HG03378 (cell line): Measurements from ENCODE around the gene CCDC107.

ENCODE experiments used
- ATAC-seq: cut with Tn5 transposase; IDR thresholded peaks from one replicate; pipeline ENCODE4 v1.9.1; 2021; ENCODE audit warnings: mild to moderate bottlenecking, moderate library complexity; ENCODE audit not compliant: unreplicated experiment

CCDC107 gene

GRCh38 chr9:35700031-35700430 is 41.9 kb downstream of the CCDC107 start:
- no peak for ATAC-seq

- ATAC-seq: no peak
Measured at GRCh38 chr9:35700942-35701341, 42.9 kb downstream of the CCDC107 start.

GRCh38 chr9:35702696-35703095 is 44.6 kb downstream of the CCDC107 start:
- no peak for ATAC-seq

- ATAC-seq: no peak
Measured at GRCh38 chr9:35703906-35704672, 46.0 kb downstream of the CCDC107 start.

GRCh38 chr9:35705372-35705771 is 47.3 kb downstream of the CCDC107 start:
- no peak for ATAC-seq

GRCh38 chr9:35705836-35706430 is 47.8 kb downstream of the CCDC107 start:
- ATAC-seq: no peak

- no peak for ATAC-seq
Measured at GRCh38 chr9:35706951-35707350, 48.9 kb downstream of the CCDC107 start.

- no peak for ATAC-seq
Measured at GRCh38 chr9:35708146-35708545, 50.1 kb downstream of the CCDC107 start.

GRCh38 chr9:35710818-35711500 is 52.9 kb downstream of the CCDC107 start:
- no peak for ATAC-seq
